ENCODE data around the gene APOB. TPM values are rescaled to one million over a fixed set of nuclear protein-coding genes. Genes with fewer than 3 reads are reported as not detected.

Gene APOB
- total RNA-seq, 1 donor from 2014 or later = 15.9 TPM

DNA sequence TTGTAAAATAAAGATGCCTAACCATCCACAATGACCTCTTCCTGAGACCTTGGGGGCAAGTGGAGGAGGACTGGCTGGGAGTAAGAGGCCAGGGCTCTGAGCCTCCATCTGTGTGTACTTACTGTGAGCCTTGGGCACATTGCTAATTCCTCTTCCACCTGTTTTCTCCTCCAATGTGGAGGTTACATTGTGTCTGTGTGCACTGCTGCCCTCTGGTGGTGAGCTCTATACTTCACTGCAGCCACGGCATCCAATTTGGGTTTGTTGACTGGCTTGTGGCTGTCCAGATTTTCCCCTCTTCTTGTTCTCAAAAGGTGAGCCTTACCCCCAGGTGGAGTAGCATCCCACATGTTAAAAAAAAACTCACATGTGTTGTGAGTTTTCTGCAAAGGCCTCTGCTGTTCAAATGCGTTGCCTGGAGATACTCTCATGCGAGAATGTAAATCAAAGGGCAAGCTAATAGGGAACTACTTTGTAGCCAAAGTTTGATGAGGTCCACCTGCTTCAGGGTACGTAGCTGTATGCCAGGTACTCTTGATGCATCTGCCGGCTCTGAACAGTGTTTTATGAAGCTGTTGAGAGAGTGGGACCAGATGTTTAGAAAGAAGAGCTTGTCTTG is 80.8 kb downstream of the APOB start:
- Mint-ChIP-seq H3K27ac (ENCODE audit: unreplicated experiment) (no peak overlapping the region), H3K27me3 (ENCODE audit: unreplicated experiment) (peaks cover 8% of the 10 kb centered on the region), H3K4me1 (ENCODE audit: unreplicated experiment) (peaks cover 21% of the 10 kb centered on the region), H3K36me3 (ENCODE audit: low read depth, unreplicated experiment) (no peaks in the 10 kb centered on the region), H3K4me3 (ENCODE audit: unreplicated experiment) (no peak overlapping the region), H3K9me3 (ENCODE audit: unreplicated experiment) (no peaks in the 10 kb centered on the region)
- TF ChIP-seq, protein P1, sequence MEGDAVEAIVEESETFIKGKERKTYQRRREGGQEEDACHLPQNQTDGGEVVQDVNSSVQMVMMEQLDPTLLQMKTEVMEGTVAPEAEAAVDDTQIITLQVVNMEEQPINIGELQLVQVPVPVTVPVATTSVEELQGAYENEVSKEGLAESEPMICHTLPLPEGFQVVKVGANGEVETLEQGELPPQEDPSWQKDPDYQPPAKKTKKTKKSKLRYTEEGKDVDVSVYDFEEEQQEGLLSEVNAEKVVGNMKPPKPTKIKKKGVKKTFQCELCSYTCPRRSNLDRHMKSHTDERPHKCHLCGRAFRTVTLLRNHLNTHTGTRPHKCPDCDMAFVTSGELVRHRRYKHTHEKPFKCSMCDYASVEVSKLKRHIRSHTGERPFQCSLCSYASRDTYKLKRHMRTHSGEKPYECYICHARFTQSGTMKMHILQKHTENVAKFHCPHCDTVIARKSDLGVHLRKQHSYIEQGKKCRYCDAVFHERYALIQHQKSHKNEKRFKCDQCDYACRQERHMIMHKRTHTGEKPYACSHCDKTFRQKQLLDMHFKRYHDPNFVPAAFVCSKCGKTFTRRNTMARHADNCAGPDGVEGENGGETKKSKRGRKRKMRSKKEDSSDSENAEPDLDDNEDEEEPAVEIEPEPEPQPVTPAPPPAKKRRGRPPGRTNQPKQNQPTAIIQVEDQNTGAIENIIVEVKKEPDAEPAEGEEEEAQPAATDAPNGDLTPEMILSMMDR (IDR thresholded peaks at IDR 0.05; ENCODE audit: unreplicated experiment) = peak; percentile 91
- peak; percentile 80 for DNase-seq (ENCODE audit: low spot score)

GRCh38 chr2:20961858-20962257 is 82.0 kb downstream of the APOB start:
- H3K27me3 Mint-ChIP-seq (ENCODE audit: unreplicated experiment) = peaks cover 5% of the 10 kb centered on the region
- TF ChIP-seq, protein P1 (IDR thresholded peaks at IDR 0.05; ENCODE audit: unreplicated experiment) = no peak
- no peak overlapping the region for H3K27ac Mint-ChIP-seq (ENCODE audit: unreplicated experiment)
- no peaks in the 10 kb centered on the region for H3K9me3 Mint-ChIP-seq (ENCODE audit: unreplicated experiment)
- no peaks in the 10 kb centered on the region for H3K36me3 Mint-ChIP-seq (ENCODE audit: low read depth, unreplicated experiment)
- H3K4me3 Mint-ChIP-seq (ENCODE audit: unreplicated experiment) = no peak overlapping the region
- DNase-seq (ENCODE audit: low spot score) = no peak
- H3K4me1 Mint-ChIP-seq (ENCODE audit: unreplicated experiment) = peaks cover 21% of the 10 kb centered on the region

DNA sequence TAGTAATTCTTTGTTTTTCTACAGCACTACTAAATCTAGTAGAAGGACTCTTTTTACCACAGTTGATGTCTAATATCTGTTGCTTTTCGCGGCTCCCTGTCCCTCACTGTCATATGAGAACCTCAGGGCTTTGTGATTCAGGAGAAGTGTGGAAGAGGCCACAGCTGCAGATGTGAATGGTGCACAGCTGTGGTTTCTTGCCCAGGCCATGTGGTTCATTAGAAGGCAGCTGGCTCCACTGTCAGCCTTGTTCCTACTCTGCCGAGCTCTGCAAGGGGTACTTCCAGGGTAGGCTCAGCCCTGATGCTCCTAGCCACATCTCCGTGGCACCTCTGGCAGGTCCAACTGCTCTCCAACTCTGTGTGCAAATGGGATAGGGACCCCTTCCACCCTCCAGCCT is 83.9 kb downstream of the APOB start:
- Mint-ChIP-seq H3K36me3 (ENCODE audit: low read depth, unreplicated experiment) (no peaks in the 10 kb centered on the region), H3K4me1 (ENCODE audit: unreplicated experiment) (peaks cover 13% of the 10 kb centered on the region), H3K27ac (ENCODE audit: unreplicated experiment) (no peak overlapping the region), H3K27me3 (ENCODE audit: unreplicated experiment) (peaks cover 5% of the 10 kb centered on the region), H3K4me3 (ENCODE audit: unreplicated experiment) (no peak overlapping the region), H3K9me3 (ENCODE audit: unreplicated experiment) (no peaks in the 10 kb centered on the region)
- TF ChIP-seq, protein P1 (IDR thresholded peaks at IDR 0.05; ENCODE audit: unreplicated experiment) = no peak
- DNase-seq (ENCODE audit: low spot score) = no peak

- no peaks in the 10 kb centered on the region for H3K36me3 Mint-ChIP-seq (ENCODE audit: low read depth, unreplicated experiment)
- H3K4me1 Mint-ChIP-seq (ENCODE audit: unreplicated experiment) = peaks cover 11% of the 10 kb centered on the region
- H3K27me3 Mint-ChIP-seq (ENCODE audit: unreplicated experiment) = peaks cover 5% of the 10 kb centered on the region
- no peak overlapping the region for H3K27ac Mint-ChIP-seq (ENCODE audit: unreplicated experiment)
- H3K9me3 Mint-ChIP-seq (ENCODE audit: unreplicated experiment) = no peaks in the 10 kb centered on the region
- H3K4me3 Mint-ChIP-seq (ENCODE audit: unreplicated experiment) = no peak overlapping the region
- TF ChIP-seq, protein P1 (IDR thresholded peaks at IDR 0.05; ENCODE audit: unreplicated experiment) = no peak
- DNase-seq (ENCODE audit: low spot score) = no peak
Measured at GRCh38 chr2:20959252-20959651, 84.6 kb downstream of the APOB start.

- peaks cover 2% of the 10 kb centered on the region for H3K4me1 Mint-ChIP-seq (ENCODE audit: unreplicated experiment)
- H3K27ac Mint-ChIP-seq (ENCODE audit: unreplicated experiment) = no peak overlapping the region
- H3K4me3 Mint-ChIP-seq (ENCODE audit: unreplicated experiment) = no peak overlapping the region
- peaks cover 5% of the 10 kb centered on the region for H3K27me3 Mint-ChIP-seq (ENCODE audit: unreplicated experiment)
- H3K36me3 Mint-ChIP-seq (ENCODE audit: low read depth, unreplicated experiment) = no peaks in the 10 kb centered on the region
- TF ChIP-seq, protein P1 (IDR thresholded peaks at IDR 0.05; ENCODE audit: unreplicated experiment) = no peak
- no peaks in the 10 kb centered on the region for H3K9me3 Mint-ChIP-seq (ENCODE audit: unreplicated experiment)
- DNase-seq (ENCODE audit: low spot score) = no peak
Measured at GRCh38 chr2:20957788-20958525, 85.9 kb downstream of the APOB start.
